T follicular helper cell (primary cell): Measurements from ENCODE around the gene ZBTB42.

ENCODE experiments used
- DNase-seq: peaks from one replicate; pipeline ENCODE4 v3.0.0-alpha.2; 2020; ENCODE audit warnings: low read depth

ZBTB42 gene

GRCh38 chr14:104843442-104844305 lies 42.8 kb downstream of the ZBTB42 start:
- no peak for DNase-seq

- DNase-seq, result no peak
Measured at GRCh38 chr14:104844306-104845032, 43.6 kb downstream of the ZBTB42 start.

GRCh38 chr14:104845033-104845666 lies 44.2 kb downstream of the ZBTB42 start:
- no peak for DNase-seq

- no peak for DNase-seq
Measured at GRCh38 chr14:104845834-104846441, 45.0 kb downstream of the ZBTB42 start.

- no peak for DNase-seq
Measured at GRCh38 chr14:104852280-104852663, 51.4 kb downstream of the ZBTB42 start.
